Esophagus muscularis mucosa (tissue), 3 donors: Measurements from ENCODE around the gene BARX1.

Experiments
- CTCF ChIP-seq, 3 experiments: fragments of 200-600 bp in 2 of 3; fragments of 450-650 bp in 1 of 3; sonication (generic) in 2 of 3; IDR thresholded peaks; one replicate each; pipeline ENCODE4 v1.5.1; 2017 to 2019; ENCODE audit warnings: antibody characterized with exemption in 3 of 3, mild to moderate bottlenecking in 2 of 3, moderate library complexity in 1 of 3
- EP300 ChIP-seq: sonication (generic); formaldehyde crosslinking; IDR thresholded peaks from one replicate; pipeline ENCODE4 v1.6.1; 2017; ENCODE audit warnings: antibody characterized with exemption

DNA sequence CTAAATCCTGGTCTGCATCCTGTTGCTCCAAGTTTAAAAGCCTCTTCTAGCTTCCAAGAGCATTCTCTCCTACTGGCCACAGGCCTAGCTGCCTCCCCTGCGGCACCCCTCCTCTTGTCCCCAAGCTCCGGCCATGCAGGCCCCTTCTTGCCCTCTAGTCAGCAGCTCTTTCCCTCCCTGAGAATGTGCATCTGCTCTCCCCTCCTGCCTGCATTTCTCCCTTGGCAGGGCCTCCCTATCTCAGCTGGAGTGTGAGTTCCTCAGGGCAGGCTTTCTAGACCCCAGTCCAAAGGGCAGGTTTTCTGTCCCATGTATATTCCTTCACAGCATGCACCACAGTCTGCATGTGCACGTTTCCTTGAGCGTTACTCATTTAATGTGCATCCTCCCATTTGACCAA is 24.6 kb upstream of the BARX1 start:
- TF ChIP-seq CTCF (IDR thresholded peaks at IDR 0.05) (no peak), EP300 (no peak)
